SU-DHL-6 (cell line): Measurements from ENCODE around the gene PIGC.

Experiments used
- CTCF ChIP-seq: fragments of 200-600 bp; sonication (generic); IDR thresholded peaks from one replicate; pipeline ENCODE4 v1.5.1; 2017; ENCODE audit warnings: antibody characterized with exemption, mild to moderate bottlenecking, low read length, moderate library complexity; ENCODE audit not compliant: insufficient read depth, poor library complexity, severe bottlenecking
- EZH2phosphoT487 ChIP-seq: fragments of 200-600 bp; sonication (generic), shearing (Covaris generic); conservative IDR thresholded peaks from 2 replicates; pipeline ENCODE4 v1.6.1; 2018; ENCODE audit warnings: mild to moderate bottlenecking, antibody characterized with exemption, low read length, moderate library complexity, mixed read lengths

DNA sequence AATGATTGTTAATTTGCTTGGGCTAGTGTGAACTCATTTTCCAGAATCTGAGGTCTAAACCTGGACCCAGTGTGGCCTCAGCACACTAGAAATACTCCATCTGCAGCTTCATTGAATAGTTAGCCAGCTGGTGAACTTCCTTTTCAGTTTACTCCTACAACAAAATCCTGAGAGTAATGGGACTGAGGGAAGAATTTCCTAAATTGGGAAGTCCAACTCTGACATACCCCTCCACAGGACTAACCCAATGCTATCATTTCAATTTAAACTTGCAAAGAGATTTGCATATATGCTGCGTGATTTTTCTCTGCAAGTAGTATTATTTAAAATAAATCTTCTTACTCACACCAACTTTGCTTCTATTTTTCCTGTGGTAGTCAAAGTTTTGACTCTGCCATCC lies 27.8 kb upstream of the PIGC start:
- TF ChIP-seq EZH2phosphoT487 (no peak), CTCF (no peak)
